ENCODE measurements around the gene KRT72.

The KRT72 gene

GRCh38 chr12:52629281-52630007 is 28.2 kb upstream of the KRT72 start:
- no peak for DNase-seq

- no peak for DNase-seq
Observed at GRCh38 chr12:52628841-52629240, 27.6 kb upstream of the KRT72 start.

- no peak for DNase-seq
Observed at GRCh38 chr12:52628111-52628507, 26.8 kb upstream of the KRT72 start.

GRCh38 chr12:52627395-52628110 is 26.3 kb upstream of the KRT72 start:
- DNase-seq: no peak

- DNase-seq: no peak
Observed at GRCh38 chr12:52622349-52622748, 21.1 kb upstream of the KRT72 start.

- DNase-seq: no peak
Observed at GRCh38 chr12:52618866-52619265, 17.6 kb upstream of the KRT72 start.

GRCh38 chr12:52618216-52618615 is 17.0 kb upstream of the KRT72 start, which contains the start of gene KRT73:
Gene KRT73 (minus strand): TSS chr12:52618559. CDS start chr12:52618524, 35 bp downstream.
- DNase-seq: no peak

GRCh38 chr12:52617403-52617785 is 16.1 kb upstream of the KRT72 start:
- DNase-seq: no peak

- DNase-seq: no peak
Observed at GRCh38 chr12:52616680-52617402, 15.6 kb upstream of the KRT72 start.

GRCh38 chr12:52615912-52616311 is 14.6 kb upstream of the KRT72 start:
- DNase-seq: no peak

- no peak for DNase-seq
Observed at GRCh38 chr12:52615208-52615868, 14.1 kb upstream of the KRT72 start.

- DNase-seq: no peak
Observed at GRCh38 chr12:52614381-52615207, 13.3 kb upstream of the KRT72 start.

- no peak for DNase-seq
Observed at GRCh38 chr12:52613384-52614030, 12.2 kb upstream of the KRT72 start.

GRCh38 chr12:52612431-52613383 is 11.4 kb upstream of the KRT72 start:
- no peak for DNase-seq

- DNase-seq: no peak
Observed at GRCh38 chr12:52611080-52611468, 9.8 kb upstream of the KRT72 start.

GRCh38 chr12:52608826-52609630 is 7.8 kb upstream of the KRT72 start:
- no peak for DNase-seq

- DNase-seq: no peak
Observed at GRCh38 chr12:52608161-52608560, 6.9 kb upstream of the KRT72 start.

GRCh38 chr12:52607314-52607713 is 6.1 kb upstream of the KRT72 start:
- no peak for DNase-seq

- DNase-seq: no peak
Observed at GRCh38 chr12:52606581-52607218, 5.4 kb upstream of the KRT72 start.

All from kidney glomerular epithelial cell (primary cell).